Nephron (organoid): Measurements from ENCODE around the gene THSD4.

Experiments used
- H3K27ac Mint-ChIP-seq, 3 experiments: 2 replicates each; pipeline ENCODE4 v1.8.0; 2020; ENCODE audit warnings: mixed read lengths in 3 of 3, mild to moderate bottlenecking in 2 of 3, moderate library complexity in 1 of 3
- H3K27me3 Mint-ChIP-seq: 2 replicates; pipeline ENCODE4 v1.8.0; 2021; ENCODE audit warnings: low read depth, mild to moderate bottlenecking, moderate library complexity, mixed read lengths
- H3K36me3 Mint-ChIP-seq: 2 replicates; pipeline ENCODE4 v1.8.0; 2020; ENCODE audit warnings: low read depth, mixed read lengths
- H3K4me1 Mint-ChIP-seq: 2 replicates; pipeline ENCODE4 v1.8.0; 2020; ENCODE audit warnings: mixed read lengths
- H3K4me3 Mint-ChIP-seq, 3 experiments: 2 replicates each; pipeline ENCODE4 v1.8.0; 2020; ENCODE audit warnings: mild to moderate bottlenecking in 3 of 3, mixed read lengths in 3 of 3, moderate library complexity in 2 of 3
- H3K9me3 Mint-ChIP-seq: 2 replicates; pipeline ENCODE4 v1.8.0; 2020; ENCODE audit warnings: mixed read lengths
- CTCF ChIP-seq, 3 experiments: fragments of 200-600 bp; sonication (generic); IDR thresholded peaks; one replicate each; pipeline ENCODE4 v1.5.0; 2021; ENCODE audit warnings: antibody characterized with exemption in 3 of 3; ENCODE audit not compliant: unreplicated experiment in 3 of 3

Gene THSD4

DNA sequence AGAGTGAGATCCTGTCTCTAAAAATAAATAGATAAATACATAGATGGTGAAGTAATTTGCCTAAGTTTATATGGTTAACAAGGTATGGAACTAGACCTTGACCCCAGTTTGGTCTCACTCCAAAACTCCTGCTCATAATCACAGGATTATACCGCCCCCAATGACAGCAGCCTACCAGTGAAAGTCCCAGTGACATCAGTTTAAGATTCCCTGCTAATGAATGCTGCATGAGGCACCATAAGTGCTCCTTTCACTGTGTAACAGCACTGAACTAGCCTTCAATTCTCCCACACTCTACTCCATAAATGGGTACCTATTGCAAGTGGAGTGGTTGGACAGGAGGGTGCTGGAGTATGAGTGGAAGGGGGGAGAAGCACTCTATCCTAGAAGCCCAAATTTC is 23.7 kb upstream of the THSD4 start:
- no peaks in the 10 kb centered on the region for H3K4me1 Mint-ChIP-seq
- H3K27ac Mint-ChIP-seq = no peak overlapping the region
- no peaks in the 10 kb centered on the region for H3K36me3 Mint-ChIP-seq
- no peak overlapping the region for H3K4me3 Mint-ChIP-seq
- peaks cover 26% of the 10 kb centered on the region for H3K9me3 Mint-ChIP-seq
- no peak for TF ChIP-seq CTCF (IDR thresholded peaks at IDR 0.05; ENCODE audit: unreplicated experiment in 3 of 3)
- H3K27me3 Mint-ChIP-seq = peaks cover 8% of the 10 kb centered on the region

DNA sequence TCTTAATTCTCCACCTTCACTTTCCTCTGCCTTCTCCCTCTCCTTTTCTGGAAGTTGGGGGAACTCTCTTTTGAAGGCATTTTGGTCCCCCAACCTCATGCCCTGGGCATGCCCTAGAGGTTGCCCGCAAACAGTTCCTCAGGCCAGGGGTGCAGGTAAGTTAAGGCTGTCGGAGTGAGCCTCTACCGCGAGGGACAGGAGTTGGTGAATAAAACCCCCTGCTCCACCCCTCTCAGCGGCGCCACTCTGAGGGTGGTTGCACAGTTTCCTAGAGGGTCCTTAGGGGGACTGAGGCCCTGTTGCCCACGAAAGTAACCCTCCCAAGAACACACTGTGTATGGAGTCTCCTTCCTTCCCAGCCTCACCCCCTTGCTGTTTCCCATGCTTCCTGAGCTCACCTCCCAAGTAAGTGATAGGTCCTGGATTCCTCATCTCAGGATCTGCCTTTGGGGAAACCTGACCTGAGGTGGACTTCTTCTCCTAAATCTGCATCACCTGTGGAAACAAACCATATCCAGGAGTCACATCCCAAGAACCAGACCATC is 23.1 kb upstream of the THSD4 start:
- H3K9me3 Mint-ChIP-seq = peaks cover 20% of the 10 kb centered on the region
- H3K4me3 Mint-ChIP-seq = no peak overlapping the region
- no peak overlapping the region for H3K27ac Mint-ChIP-seq
- no peaks in the 10 kb centered on the region for H3K36me3 Mint-ChIP-seq
- no peaks in the 10 kb centered on the region for H3K4me1 Mint-ChIP-seq
- no peak for TF ChIP-seq CTCF (IDR thresholded peaks at IDR 0.05; ENCODE audit: unreplicated experiment in 3 of 3)
- H3K27me3 Mint-ChIP-seq = peaks cover 8% of the 10 kb centered on the region

- Mint-ChIP-seq H3K27me3 (peaks cover 8% of the 10 kb centered on the region), H3K4me1 (no peaks in the 10 kb centered on the region), H3K36me3 (no peaks in the 10 kb centered on the region), H3K27ac (no peak overlapping the region), H3K4me3 (no peak overlapping the region), H3K9me3 (peaks cover 9% of the 10 kb centered on the region)
- no peak for TF ChIP-seq CTCF (IDR thresholded peaks at IDR 0.05; ENCODE audit: unreplicated experiment in 3 of 3)
Measured at GRCh38 chr15:71093054-71094024, 21.9 kb upstream of the THSD4 start.

GRCh38 chr15:71094137-71094536 is 21.1 kb upstream of the THSD4 start:
- H3K9me3 Mint-ChIP-seq = peaks cover 3% of the 10 kb centered on the region
- H3K36me3 Mint-ChIP-seq = no peaks in the 10 kb centered on the region
- H3K27ac Mint-ChIP-seq = no peak overlapping the region
- no peak overlapping the region for H3K4me3 Mint-ChIP-seq
- H3K27me3 Mint-ChIP-seq = peaks cover 3% of the 10 kb centered on the region
- no peaks in the 10 kb centered on the region for H3K4me1 Mint-ChIP-seq
- no peak for TF ChIP-seq CTCF (IDR thresholded peaks at IDR 0.05; ENCODE audit: unreplicated experiment in 3 of 3)

DNA sequence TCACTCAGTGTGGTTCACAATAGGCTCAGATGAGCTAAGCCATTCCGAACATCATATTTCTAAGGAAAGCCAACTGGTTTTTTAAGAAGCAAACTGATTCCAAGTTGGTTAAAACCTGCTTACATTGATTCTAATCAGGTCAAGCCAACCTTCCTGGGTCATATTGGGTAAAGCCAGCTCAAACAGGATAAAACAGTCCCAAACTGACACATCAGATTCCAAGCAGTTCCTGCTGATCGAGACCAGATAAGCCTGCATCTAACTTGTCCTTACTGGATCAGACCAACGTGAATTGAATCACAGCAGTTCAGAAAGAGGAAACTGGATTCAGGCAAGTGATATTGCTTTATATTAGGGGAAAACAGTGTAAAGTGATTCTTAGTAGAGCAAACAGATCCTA is 18.6 kb upstream of the THSD4 start:
- no peak for TF ChIP-seq CTCF (IDR thresholded peaks at IDR 0.05; ENCODE audit: unreplicated experiment in 3 of 3)
- H3K4me3 Mint-ChIP-seq = no peak overlapping the region
- peaks cover 3% of the 10 kb centered on the region for H3K9me3 Mint-ChIP-seq
- peaks cover 3% of the 10 kb centered on the region for H3K27me3 Mint-ChIP-seq
- H3K27ac Mint-ChIP-seq = no peak overlapping the region
- H3K36me3 Mint-ChIP-seq = no peaks in the 10 kb centered on the region
- no peaks in the 10 kb centered on the region for H3K4me1 Mint-ChIP-seq
